Lower leg skin (tissue), 3 donors: ENCODE results near the gene UBE2E2.

Experiments used
- POLR2A ChIP-seq, 2 donors: fragments of 450-650 bp; IDR thresholded peaks; one replicate each; pipeline ENCODE4 v1.6.1; 2016 to 2017; ENCODE audit warnings: antibody characterized with exemption in 2 of 2, mild to moderate bottlenecking in 1 of 2, moderate library complexity in 1 of 2
- TF ChIP-seq, protein P1 (sequence below), 3 donors: fragments of 450-650 bp; IDR thresholded peaks; one replicate each; pipeline ENCODE4 v1.5.1; 2016; ENCODE audit warnings: antibody characterized with exemption in 3 of 3, mild to moderate bottlenecking in 3 of 3, moderate library complexity in 2 of 3

DNA sequence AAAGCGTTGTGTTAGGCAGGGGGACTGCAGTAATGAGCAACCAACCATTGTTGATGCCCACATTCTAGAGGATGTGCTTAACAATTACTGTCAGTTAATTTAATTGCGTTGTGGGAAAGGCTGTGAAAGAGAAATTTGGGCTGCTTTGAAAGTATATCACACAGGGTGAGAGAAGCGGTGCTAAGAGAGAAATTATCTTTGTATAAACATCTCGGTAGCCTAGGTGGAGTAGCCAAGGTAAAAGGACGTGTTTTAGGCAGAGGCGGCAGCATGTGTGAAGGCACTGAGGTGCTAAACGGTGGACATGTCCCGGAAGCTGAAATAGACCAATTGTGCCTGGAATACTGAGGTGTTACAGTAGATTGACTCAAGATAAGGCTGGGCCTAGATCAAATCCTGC is 71.9 kb downstream of the UBE2E2 start:
- TF ChIP-seq, protein P1, sequence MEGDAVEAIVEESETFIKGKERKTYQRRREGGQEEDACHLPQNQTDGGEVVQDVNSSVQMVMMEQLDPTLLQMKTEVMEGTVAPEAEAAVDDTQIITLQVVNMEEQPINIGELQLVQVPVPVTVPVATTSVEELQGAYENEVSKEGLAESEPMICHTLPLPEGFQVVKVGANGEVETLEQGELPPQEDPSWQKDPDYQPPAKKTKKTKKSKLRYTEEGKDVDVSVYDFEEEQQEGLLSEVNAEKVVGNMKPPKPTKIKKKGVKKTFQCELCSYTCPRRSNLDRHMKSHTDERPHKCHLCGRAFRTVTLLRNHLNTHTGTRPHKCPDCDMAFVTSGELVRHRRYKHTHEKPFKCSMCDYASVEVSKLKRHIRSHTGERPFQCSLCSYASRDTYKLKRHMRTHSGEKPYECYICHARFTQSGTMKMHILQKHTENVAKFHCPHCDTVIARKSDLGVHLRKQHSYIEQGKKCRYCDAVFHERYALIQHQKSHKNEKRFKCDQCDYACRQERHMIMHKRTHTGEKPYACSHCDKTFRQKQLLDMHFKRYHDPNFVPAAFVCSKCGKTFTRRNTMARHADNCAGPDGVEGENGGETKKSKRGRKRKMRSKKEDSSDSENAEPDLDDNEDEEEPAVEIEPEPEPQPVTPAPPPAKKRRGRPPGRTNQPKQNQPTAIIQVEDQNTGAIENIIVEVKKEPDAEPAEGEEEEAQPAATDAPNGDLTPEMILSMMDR (IDR thresholded peaks at IDR 0.05): no peak
- no peak for TF ChIP-seq POLR2A (IDR thresholded peaks at IDR 0.05)
